Measurements from ENCODE around the gene CA12. TPM values are rescaled to one million over a fixed set of nuclear protein-coding genes. Genes with fewer than 3 reads are reported as not detected.

Gene CA12
- total and polyA plus RNA-seq, 2 donors (not counting 3 experiments of a cell fraction or from before 2014, with no cell fraction given): 1.1 to 5.9 TPM

DNA sequence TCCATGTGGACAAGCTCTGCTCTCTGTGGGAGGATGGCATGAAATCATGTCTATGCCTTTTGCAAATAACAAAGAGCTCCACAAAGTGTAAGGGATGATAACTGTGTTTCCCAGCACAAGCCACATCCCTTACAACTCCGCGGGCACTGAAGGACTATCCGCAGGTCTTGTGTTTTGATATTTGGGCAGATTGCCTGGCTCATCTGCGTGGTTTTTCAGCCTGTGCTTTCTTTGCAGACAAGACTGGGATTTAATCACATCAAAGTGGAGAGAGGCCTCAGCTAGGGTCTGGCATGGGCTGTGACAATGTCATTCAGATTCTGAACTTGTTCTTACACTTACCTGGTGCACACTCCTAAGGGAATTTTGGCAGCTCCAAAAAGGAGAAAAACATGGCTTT lies 30.2 kb upstream of the CA12 start:
- FAIRE-seq: no peak
- Histone ChIP-seq H3K4me2 (ENCODE audit: insufficient read depth, low read length) (no peak overlapping the region), H2AFZ (ENCODE audit: low read depth, low read length) (no peak overlapping the region), H4K20me1 (replicated peaks; ENCODE audit: control insufficient read depth, extremely low read depth, insufficient read depth, low read length) (no peaks in the 10 kb centered on the region), H3K9ac (replicated peaks; ENCODE audit: extremely low read depth, insufficient read depth, low read length) (no peak overlapping the region), H3K36me3 (ENCODE audit: control insufficient read depth in 2 of 2, extremely low read depth in 1 of 2, insufficient read depth in 2 of 2, low read length in 2 of 2) (no peaks in the 10 kb centered on the region), H3K9me1 (replicated peaks; ENCODE audit: control insufficient read depth, extremely low read depth, insufficient read depth, low read length) (no peaks in the 10 kb centered on the region), H3K9me3 (replicated peaks; ENCODE audit: control insufficient read depth, insufficient read depth, low read length) (no peaks in the 10 kb centered on the region), H3K79me2 (ENCODE audit: control insufficient read depth, insufficient read depth, low read length) (no peaks in the 10 kb centered on the region), H3K27me3 (ENCODE audit: control insufficient read depth in 2 of 2, insufficient read depth in 2 of 2, low read length in 2 of 2) (peaks cover 0 to 4% of the 10 kb centered on the region in 2 experiments), H3K4me3 (replicated peaks in 1 of 3; ENCODE audit: insufficient read depth in 1 of 3, low read depth in 1 of 3, low read length in 3 of 3) (no peak overlapping the region), H3K27ac (ENCODE audit: insufficient read depth, low read depth, low read length) (no peak overlapping the region), H3K4me1 (ENCODE audit: control insufficient read depth, extremely low read depth, insufficient read depth, low read length) (peaks cover 12% of the 10 kb centered on the region)
- TF ChIP-seq GATA2 (IDR thresholded peaks at IDR 0.05; ENCODE audit: insufficient read depth, insufficient read length, low read depth, low read length): no peak
- no peak for TF ChIP-seq MYC (IDR thresholded peaks at IDR 0.05; ENCODE audit: low read depth, low read length)
- no peak for TF ChIP-seq EZH2 (IDR thresholded peaks at IDR 0.05; ENCODE audit: borderline replicate concordance, low read depth, low read length, severe bottlenecking)
- TF ChIP-seq, protein P1, sequence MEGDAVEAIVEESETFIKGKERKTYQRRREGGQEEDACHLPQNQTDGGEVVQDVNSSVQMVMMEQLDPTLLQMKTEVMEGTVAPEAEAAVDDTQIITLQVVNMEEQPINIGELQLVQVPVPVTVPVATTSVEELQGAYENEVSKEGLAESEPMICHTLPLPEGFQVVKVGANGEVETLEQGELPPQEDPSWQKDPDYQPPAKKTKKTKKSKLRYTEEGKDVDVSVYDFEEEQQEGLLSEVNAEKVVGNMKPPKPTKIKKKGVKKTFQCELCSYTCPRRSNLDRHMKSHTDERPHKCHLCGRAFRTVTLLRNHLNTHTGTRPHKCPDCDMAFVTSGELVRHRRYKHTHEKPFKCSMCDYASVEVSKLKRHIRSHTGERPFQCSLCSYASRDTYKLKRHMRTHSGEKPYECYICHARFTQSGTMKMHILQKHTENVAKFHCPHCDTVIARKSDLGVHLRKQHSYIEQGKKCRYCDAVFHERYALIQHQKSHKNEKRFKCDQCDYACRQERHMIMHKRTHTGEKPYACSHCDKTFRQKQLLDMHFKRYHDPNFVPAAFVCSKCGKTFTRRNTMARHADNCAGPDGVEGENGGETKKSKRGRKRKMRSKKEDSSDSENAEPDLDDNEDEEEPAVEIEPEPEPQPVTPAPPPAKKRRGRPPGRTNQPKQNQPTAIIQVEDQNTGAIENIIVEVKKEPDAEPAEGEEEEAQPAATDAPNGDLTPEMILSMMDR (IDR thresholded peaks at IDR 0.05; ENCODE audit: extremely low read depth in 1 of 2, insufficient read depth in 1 of 2, low read depth in 1 of 2, low read length in 2 of 2): no peak
- TF ChIP-seq FOS (IDR thresholded peaks at IDR 0.05; ENCODE audit: borderline replicate concordance, insufficient read depth, low read length): no peak
- TF ChIP-seq JUN (IDR thresholded peaks at IDR 0.05; ENCODE audit: borderline replicate concordance, insufficient read depth, insufficient read length, low read depth): no peak
- TF ChIP-seq, protein P2, sequence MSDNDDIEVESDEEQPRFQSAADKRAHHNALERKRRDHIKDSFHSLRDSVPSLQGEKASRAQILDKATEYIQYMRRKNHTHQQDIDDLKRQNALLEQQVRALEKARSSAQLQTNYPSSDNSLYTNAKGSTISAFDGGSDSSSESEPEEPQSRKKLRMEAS (IDR thresholded peaks at IDR 0.05; ENCODE audit: insufficient read depth, insufficient read length): no peak
- TF ChIP-seq POLR2A (IDR thresholded peaks at IDR 0.05; ENCODE audit: low read depth, low read length): no peak
- TF ChIP-seq POLR2AphosphoS5 (IDR thresholded peaks at IDR 0.05; ENCODE audit: insufficient read depth, low read depth, low read length): no peak
- dilution Hi-C loops (cut with MboI; ENCODE audit: extremely low pct_ligation_motif_present, low sequenced_read_pairs): no loop called here
- ChIA-PET CTCF (interaction anchor here (1.0 to 2.5 kb wide), 5 partner anchors 9 to 123 kb away, joined by 3 to 9 read pairs (median 5); no protein-coding TSS in a partner anchor), POLR2A (no interaction called here)
- intact Hi-C loops (cut with micrococcal nuclease): no loop called here
- no TSS peak for BruUV-seq (replicated peaks)
- no peak for DNase-seq (ENCODE audit: low read depth, low spot score)

Data from endothelial cell of umbilical vein (primary cell).